NCI-H187 (cell line): Measurements from ENCODE around the gene EFCAB8.

ENCODE experiments used
- DNase-seq, 2 experiments: peaks; one replicate each; lab custom pipeline; 2025; lab: John Stamatoyannopoulos, UW

The EFCAB8 gene, protein sequence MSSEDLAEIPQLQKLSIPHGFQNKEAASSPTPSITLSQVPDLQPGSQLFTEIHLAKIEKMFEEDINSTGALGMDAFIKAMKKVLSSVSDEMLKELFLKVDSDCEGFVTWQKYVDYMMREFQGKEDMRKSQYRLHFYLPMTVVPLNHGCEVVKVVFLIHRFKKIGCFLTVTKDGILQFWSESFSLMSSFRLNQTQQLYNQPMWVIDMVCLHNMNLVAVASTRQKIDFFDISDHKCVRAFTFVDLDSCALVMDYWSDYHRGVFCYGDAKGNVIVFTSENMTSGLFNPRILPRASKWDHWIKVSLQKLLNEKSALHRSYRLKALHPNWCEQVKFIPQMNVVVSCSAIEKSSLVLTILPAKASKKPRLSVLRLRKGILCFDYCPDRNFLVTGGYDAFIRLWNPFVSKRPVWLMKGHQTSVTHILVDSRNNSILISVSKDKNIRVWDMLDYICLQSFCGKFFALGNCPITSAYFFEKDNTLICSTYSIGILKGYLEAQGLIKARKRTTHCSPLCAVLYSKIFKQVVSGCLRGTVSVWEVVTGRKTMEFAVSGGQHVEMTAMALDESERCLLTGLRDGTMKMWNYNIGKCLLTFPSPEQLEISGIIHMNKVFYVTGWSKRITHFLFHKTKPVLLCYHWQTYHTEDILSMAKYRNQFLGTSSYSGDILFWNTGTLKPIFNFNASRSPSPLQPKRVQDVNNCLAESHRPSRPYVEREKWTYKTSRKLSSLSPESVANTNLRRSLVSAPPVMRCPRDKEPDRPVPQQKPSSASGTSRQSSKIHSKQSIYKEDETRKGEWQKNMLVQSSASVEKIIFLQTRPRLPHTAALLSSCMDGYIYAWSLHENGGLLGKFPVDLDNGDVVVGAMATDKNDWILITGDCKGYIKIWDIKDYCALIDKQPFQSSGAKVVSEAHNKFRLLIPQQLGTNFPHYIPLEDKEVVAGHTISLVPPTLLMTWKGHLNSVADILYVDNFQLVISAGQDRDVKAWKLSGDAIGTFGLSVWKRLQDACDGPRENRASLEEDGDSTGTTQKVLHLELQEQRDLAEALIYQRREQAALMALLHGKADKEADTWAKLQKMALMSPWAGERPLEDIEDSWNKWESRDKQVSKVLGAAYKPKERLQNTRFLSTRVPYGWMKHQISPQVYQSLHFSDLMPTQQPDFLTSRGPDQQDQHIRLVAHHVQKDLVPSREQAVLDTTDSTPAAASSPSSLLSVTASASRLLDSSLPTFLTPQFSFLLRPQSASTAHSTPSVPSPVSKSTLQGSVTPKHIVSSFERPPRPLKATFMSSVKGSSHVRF

DNA sequence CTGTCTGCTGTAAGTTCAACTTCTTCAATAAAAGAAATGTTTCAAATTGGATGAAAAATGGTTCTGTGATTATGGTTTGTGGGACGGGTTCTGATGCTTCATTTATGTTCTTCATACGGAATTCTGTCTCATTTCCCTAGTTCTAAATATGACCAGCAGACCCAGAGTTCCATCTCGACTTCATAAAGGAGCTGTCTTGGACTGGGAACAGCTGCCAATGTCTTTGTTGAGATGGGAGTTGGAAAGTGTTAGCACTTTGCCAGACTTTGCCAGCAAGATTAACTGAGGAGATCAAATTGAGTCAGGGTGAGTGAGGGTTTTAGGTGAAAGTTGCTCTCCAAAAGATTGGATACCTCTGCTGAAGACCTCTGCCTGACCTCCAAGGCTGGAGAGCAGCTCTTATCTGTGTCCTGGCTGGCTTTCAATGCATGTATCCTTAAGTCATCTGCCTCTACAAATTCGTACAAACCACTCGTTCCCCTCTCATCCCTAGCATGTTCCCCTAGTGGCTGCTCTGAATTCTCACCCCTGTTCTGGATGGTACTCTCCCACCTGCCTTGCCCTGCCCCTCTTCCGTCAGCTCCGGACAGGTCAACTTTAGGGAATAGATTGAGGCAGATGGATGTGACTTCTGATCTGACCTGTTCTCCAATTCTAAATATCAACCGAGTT lies at the start of gene EFCAB8:
Gene EFCAB8, plus strand, starts transcription at position 223 of the 672 bp plus-strand sequence. CDS start 4,870 bp downstream, outside the sequence.
- no peak for DNase-seq

DNA sequence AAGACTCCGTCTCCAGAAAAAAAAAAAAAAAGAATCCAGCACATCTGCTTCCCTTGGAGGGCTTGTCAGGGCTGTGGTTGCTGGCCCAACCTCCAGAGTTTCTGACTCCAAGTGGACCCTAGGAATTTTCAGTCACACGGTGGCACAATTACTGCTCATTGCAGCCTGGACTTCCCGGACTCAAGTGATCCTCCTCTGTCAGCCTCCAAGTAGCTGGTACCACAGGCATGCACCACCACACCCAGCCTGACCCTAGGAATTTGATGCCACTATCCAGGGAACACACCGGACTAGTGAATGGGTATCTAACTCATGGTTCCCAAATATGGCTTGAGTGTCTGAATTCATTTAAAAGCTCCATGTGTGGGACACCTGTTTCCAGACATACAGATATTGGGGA lies 48.8 kb upstream of the EFCAB8 start:
- DNase-seq, result no peak

DNA sequence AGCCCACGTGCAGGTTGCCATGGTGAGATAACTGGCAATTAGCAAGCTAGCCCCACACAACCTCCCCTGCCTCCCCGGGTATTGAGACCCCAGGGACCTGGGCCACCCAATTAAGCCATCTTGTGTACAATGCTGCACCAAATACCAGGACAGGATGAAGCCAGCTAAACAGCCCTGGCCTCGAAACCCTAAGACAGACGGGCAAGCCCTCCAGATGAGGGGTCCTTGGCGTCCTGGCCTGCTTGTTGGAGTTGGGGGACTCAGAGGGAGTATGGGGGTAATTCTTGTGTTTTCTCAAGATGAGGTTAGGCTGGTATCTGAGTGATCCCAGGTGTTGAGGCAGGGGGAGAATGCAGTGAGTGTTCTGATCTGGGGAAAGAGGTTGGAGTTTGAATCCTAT lies 47.8 kb upstream of the EFCAB8 start:
- DNase-seq, result no peak

DNA sequence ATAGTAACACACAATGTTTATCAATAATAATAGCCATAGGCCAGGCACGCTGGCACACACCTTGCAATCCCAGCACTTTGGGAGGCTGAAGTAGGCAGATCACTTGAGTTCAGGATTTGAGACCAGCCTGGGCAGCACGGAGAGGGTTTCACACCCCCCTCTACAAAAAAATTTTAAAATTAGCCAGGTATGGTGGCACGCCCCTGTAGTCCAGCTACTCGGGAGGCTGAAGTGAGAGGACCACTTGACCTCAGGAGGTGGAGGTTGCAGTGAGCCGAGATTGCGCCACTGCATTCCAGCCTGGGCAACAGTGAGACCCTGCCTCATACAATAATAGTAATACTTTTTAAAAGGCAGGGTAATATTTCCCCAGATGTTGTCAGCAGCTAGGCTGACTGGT lies 46.8 kb upstream of the EFCAB8 start:
- no peak for DNase-seq

DNA sequence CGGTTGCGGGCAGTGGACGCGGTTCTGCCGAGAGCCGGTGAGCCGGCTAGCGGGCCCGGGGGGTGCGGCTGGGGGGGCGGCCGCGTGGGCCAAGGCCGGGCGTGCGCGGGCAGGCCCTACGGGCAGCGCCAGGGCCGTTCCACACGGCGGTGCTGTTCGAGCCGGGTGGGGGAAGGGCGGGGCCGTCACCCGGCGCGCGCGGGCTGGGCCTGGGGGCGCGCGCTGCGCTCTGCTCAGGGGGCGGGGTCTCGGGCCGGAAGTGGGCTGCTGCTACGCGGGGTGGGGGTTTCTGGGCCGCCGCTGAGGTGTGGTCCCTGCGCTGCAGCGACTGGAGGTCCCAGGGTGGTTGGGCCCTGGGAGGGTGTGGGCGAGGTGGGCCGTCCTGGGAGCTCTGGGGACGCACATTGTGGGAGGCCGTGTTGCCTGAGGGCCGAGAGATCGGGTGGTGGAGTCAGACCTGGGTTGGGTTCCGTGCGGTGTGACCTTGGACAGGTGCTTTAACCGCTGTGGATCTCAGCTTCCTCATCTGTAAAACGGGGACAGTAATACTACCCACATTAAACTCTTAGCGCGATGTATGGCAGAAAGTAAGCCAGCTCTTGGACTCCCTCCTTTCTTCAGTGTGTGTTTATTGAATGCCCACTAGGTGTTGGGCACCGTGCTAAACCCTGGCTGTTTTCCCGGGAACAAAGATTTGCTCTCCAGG lies 38.6 kb upstream of the EFCAB8 start:
- DNase-seq, result peak in 1 of 2 experiments; percentile 58

DNA sequence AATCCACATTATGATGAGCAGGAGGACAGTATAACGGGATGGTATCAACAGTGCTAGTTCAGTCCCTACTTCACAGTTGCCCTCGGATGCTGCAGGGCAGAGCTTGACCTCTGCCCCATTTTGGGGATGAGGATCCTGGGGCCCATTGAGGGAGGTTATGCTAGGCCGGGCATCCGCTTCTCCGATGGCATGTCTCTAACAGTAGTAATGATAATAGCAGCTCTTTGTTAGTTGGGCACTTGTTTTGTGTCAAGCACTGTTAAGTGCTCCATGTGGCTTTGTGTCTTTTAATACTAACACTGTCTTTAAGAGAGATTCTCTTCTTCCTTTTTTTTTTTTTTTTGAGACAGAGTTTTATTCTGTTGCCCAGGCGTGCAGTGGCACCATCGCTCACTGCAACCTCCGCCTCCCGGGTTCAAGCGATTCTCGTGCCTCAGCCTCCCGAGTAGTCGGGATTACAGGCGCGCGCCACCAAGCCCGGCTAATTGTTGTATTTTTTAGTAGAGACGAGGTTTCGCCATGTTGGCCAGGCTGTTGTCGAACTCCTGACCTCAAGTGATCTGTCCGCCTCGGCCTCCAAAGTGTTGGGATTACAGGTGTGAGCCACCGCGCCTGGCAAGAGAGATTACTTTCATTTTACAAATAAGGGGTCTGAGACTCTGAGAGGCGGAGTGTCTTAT lies 37.9 kb upstream of the EFCAB8 start:
- no peak for DNase-seq

DNA sequence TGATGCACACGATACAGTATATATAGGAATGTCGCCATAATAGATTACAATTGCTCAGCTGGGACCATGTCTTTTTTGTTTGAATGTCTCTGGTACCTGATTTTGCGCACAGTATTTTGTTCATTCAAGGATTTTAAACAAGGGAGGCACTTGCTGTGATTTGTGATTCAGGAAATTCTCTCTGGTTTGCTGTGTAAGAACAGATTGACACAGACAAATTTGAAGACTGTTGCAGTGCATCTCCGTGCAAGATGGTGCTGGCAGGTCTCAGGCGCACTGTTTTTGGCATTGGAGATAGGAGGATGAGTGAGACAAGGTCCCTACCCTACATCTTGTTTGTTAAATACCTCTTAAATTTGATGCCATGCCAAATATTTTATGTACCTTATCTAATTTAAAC lies 36.5 kb upstream of the EFCAB8 start:
- no peak for DNase-seq

DNA sequence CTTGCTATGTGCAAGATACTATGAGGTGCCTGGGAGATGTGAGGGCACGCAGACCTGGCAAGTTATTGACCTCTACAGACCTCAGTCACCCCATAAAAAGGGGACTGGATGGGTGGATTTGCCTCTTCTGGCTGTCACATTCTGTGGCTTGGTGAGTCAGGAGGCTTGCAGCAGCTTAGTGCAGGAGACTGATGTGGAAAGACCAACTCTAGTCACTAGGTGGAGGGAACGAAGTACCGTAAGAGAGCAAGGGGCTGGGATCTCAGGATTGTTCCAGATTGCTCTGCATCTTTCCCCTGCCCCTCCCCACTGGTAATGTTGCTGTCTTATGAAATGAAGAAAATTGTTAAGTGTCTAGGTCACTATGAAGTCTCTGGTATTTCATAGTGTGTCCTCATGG lies 35.6 kb upstream of the EFCAB8 start:
- DNase-seq, result no peak

DNA sequence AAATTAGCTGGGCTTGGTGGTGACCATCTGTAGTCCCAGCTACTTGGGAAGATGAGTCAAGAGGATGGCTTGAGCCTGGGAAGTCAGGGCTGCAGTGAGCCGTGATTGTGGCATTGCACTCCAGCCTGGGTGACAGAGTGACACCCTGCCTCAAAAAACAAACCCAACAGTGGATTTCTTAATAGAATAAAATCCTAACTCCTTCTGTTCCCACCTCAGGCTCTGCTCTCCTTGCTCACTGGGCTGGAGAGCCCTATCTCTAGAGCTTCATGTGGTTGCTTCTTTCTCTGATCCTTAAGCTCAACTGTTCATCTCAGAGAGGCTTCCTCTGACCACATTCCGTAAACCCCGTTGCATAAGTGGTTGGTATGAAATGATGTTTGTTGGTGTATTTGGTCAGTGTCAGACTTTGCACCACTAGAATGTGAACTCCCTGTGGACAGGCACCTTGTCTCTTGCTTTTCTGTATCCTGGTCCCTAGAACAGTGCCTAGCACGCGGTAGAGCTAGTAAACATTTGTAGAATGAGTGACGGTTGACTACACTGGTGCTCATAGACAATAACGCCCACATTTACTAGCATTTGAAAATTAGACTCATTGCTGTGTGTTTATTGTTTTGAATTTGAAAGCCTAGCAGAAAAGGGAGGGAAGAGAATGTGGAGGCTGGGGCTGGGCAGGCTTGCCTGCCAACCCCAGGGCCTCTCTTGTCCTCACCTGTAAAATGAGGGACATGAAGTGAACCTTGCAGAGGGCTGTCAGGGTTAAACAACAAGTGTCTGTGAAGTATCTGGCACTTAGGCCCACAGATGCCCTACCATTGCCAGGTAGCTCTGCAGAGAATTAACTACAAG lies 34.8 kb upstream of the EFCAB8 start:
- no peak for DNase-seq

DNA sequence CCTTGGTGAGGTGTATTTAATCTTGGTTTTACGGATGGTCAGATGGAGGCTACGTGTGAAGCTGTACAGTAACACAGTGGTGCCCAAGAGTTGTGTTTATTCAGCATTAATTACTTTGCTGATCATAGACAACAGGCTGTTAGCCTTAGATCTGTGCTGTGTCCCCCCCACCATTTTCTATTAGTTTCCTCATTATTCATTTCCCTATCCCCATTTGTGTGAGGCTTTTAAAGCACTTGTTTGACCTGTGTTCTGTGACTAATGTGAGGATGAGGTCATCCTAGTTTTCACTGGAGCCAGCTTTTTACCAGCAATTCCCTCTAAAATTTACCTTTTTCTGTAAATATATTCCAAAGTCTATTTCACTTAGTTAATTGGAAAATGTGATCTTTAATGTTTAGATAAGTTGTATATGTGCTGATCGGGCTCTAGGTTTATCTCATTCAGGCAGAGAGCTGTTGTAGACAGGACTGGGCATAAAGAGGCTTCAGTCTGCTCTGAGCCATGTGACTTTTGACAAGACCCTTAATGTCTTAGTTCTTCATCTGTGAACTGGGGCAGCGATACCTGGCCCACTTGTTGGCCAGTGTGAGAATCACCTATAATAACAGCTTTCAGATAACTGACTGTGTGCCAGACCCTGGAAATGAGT lies 30.6 kb upstream of the EFCAB8 start:
- DNase-seq, result no peak

DNA sequence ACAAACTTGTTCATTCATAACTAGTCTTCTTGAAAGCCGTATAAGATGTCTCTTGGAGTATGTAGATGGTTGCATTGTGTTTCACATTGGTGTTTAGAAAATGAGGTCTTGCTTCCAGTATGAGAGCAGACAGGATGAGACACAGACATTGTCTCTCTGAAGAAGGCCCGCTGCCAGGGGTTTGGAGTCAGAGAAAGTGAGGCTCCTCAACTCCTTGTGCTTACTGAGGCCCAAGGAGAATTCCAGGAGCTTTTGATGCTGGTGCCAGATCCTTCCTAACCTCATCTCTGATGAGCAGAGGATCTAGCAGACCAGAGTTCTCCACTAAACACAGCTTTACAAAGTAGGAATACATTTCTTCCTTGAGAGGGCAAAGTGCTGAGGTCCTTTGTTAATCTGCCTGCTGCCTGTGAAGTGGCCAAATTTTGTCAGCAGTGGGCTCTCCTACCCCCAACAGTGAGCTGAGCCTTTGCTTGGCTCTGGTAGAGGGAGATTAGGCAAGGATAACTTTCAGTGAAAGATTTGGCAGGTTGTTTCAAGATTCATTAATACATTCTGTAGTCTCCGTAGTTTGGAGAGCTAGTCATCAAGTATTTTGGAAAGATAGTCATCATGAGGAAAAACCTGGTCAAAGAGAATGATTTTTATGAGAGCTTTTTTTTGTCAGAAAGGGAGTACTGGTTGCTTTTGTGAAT lies 29.3 kb upstream of the EFCAB8 start:
- no peak for DNase-seq

DNA sequence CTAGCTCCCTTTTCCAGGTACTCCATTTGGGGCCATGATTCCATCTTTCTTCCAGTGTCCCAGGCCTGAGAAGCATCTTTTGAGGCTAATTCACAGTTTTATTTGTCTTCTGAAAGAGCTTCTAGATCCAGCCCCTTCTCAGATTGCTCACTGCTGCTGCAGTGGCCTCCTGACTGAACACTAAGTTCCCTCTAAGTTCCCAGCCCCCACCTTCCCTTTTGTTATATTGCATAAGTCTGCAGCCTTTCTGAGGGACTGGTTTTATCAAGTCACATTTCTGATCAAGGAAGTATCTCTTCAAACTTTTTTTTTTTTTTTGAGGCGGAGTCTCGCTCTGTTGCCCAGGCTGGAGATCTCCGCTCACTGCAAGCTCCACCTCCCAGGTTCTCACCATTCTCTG lies 28.3 kb upstream of the EFCAB8 start:
- no peak for DNase-seq

DNA sequence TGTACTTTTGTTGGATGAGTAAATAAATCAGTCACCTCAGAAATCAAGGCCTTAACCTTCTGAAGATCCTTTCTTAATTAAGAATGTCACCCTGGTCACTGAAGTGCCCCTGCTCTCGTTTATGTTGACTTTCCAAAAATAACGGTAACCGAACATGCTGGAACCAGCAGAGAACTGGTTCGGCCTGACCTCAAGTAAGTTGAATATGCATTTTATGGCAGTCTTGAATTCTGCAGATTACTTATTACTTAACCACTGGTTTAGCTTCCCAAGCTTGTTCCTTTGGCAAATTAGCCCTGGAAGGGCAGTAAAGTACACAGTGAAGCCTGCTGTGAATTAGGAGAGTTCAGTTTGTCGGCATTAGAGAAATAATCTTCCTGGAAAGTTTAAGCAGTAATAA lies 26.7 kb upstream of the EFCAB8 start:
- DNase-seq, result no peak

DNA sequence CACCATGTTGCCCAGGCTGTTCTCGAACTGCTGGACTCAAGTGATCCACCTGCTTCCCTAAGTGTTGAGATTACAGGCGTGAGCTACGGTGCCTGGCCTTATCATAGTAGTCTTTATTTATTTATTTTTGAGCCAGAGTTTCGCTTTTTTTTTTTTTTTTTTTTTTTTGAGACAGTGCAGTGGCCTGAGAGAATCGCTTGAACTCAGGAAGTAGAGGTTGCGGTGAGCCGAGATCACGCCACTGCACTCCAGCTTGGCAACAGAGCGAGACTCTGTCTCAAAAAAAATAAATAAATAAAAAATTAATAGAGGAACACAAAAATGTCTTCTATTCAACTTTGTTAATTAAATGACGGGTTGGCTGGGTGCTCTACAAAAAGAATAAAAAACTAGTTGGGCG lies 26.1 kb upstream of the EFCAB8 start:
- DNase-seq, result no peak

DNA sequence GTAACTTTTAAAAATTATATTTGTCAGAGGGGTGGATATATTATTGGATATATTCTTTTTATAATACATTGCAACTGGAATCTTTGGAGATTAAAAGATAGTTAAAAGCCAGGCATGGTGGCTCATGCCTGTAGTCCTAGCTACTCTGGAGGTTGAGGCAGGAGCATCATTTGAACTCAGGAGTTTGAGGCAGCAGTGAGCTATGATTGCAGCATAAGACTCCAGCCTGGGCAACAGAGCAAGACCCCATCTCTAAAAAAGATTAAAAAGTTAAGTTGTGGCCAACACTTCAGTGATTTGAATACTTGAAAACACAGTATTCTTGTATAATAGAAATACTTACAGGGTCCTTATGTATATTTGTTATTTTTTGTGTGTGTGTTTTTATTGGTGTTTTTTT lies 23.8 kb upstream of the EFCAB8 start:
- no peak for DNase-seq

DNA sequence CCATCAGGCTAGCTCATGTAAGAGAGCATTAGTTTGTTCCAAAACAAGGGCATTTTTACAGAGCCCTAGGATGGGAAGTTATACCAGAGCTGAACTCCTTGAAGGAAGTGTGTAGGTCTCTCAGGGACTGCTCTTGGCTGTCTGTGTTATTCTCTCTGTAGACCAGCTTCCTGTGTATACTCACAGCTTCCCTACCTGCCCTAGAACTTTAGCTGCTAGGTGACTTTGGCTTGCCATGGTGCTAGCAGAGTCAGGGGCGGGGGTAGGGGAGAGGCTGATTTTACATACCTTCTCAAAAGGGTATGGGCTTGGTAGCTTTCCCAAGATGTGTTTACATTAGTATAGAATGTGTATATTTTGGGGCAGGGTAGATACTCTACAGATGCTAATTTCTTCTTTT lies 21.6 kb upstream of the EFCAB8 start:
- no peak for DNase-seq

DNA sequence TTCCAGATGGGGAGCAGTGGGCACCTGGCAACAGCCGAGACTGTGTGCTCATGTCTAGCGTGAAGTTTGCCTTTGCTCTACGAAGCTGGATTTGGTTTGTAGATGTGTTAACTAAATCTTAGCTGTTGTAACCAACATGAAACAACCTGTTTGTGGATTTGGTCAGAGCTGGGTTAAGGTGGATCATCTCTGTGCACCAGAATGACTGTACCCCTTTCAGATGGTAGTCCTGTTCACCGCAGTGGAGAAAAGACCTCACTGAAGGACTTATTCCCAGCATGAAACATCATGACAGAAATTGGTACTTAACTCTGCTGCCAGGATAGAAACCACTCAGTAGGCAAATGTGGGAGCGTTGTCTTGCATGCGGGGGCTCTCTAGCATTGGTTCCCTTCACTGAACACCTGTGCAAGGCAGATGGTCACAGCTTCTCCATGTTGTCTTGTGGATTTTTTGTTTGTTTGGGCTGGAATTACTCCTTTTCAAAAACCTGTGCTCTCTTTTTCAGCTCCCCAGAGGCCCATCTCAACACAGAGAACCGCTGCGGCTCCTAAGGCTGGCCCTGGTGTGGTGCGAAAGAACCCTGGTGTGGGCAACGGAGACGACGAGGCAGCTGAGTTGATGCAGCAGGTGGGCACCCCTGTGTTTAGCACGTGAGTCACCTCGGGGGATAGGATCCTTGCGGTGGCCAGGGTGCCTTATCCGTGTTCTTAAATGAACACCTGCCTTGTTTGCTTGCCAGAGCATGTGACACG lies 19.3 kb upstream of the EFCAB8 start:
- DNase-seq, result peak; percentile 8 to 56

DNA sequence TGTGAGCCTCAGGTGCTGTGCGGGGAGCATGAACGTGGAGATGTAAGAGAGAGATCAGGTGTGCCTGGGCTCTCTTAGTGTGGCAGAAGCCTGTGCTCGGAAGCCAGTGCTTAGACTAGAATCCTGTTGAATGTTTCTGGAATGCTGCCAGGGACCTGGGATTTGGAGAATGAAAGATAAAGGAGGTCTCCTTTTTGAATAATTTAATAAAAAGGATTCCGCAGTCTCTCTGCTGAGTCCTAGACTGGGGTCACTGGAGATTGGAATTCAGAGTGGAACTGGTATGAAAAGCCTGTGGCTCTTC lies 18.8 kb upstream of the EFCAB8 start:
- peak in 1 of 2 experiments; percentile 55 for DNase-seq
